Adrenal gland (tissue), 12 donors: ENCODE results near the gene OGFRL1. TPM values are rescaled to one million over a fixed set of nuclear protein-coding genes. Genes with fewer than 3 reads are reported as not detected.

Experiments used
- DNase-seq, 7 donors: peaks; one replicate each; pipeline ENCODE4 v3.0.0-alpha.2; 2019 to 2020
- H3K27ac ChIP-seq, 5 donors: fragments of 200-600 bp; sonication (generic) in 4 of 5; 1 replicate in 3 of 5; 2 replicates in 2 of 5; pipeline versions ENCODE4 v1.5.1 to v1.8.0; 2016 to 2020; ENCODE audit warnings: mild to moderate bottlenecking in 1 of 5
- H3K27me3 ChIP-seq: fragments of 200-600 bp; 2 replicates; pipeline ENCODE4 v1.8.0; 2021
- H3K36me3 ChIP-seq, 2 donors: fragments of 200-600 bp; replicated peaks in 1 of 2; 1 replicate in 1 of 2; 2 replicates in 1 of 2; pipeline versions ENCODE4 v1.5.1 to v1.8.0; 2018 to 2022
- H3K4me1 ChIP-seq, 2 donors: fragments of 200-600 bp; replicated peaks in 1 of 2; 1 replicate in 1 of 2; 2 replicates in 1 of 2; pipeline versions ENCODE4 v1.5.1 to v1.8.0; 2018 to 2021
- H3K4me3 ChIP-seq, 4 donors: fragments of 200-600 bp; sonication (generic) in 3 of 4; one replicate each; pipeline ENCODE4 v1.5.1; 2016 to 2018
- H3K9me3 ChIP-seq, 3 donors: fragments of 200-600 bp; sonication (generic) in 1 of 3; replicated peaks in 1 of 3; 1 replicate in 2 of 3; 2 replicates in 1 of 3; pipeline versions ENCODE4 v1.5.1 to v1.8.0; 2016 to 2021
- CTCF ChIP-seq, 6 experiments: fragments of 450-650 bp in 4 of 6; fragments of 200-600 bp in 2 of 6; sonication (generic) in 1 of 6; IDR thresholded peaks; 1 replicate in 5 of 6; 2 replicates in 1 of 6; pipeline versions ENCODE4 v1.5.1 to v1.8.0; 2016 to 2021; ENCODE audit warnings: antibody characterized with exemption in 6 of 6, mild to moderate bottlenecking in 2 of 6, moderate library complexity in 1 of 6
- POLR2A ChIP-seq, 2 donors: fragments of 450-650 bp; IDR thresholded peaks; one replicate each; pipeline ENCODE4 v1.6.1; 2017; ENCODE audit warnings: antibody characterized with exemption in 2 of 2, mild to moderate bottlenecking in 2 of 2, moderate library complexity in 1 of 2
- WGBS, 4 donors: extraction: QIAGEN DNeasy Blood & Tissue Kit in 2 of 4; methylation state at CpG; one replicate each; pipeline versions ENCODE4 v1.1.5 to v1.1.7; 2013 to 2017; 5-methylcytosine and 5-hydroxymethylcytosine counted together
- intact Hi-C, 2 donors: fragments of 100-400 bp; cut with DNase I; formaldehyde crosslinking; loops; one replicate each; pipeline versions ENCODE4 v1.14.1 to v1.15.0; 2022 to 2023
- polyA plus RNA-seq, 3 donors: library from polyadenylated mRNA; stranded (reverse); fragments of 200-250 nt in 2 of 3; fragments of 350-450 nt in 1 of 3; fragmentation: Illumina TruSeq in 1 of 3; extraction: RNeasy Lipid Tissue Mini Kit (QIAGEN cat#74804) in 1 of 3; gene quantifications; one replicate each; pipeline ENCODE4 v1.2.3, GENCODE V29; 2013 to 2014
- total RNA-seq, 9 donors: library from RNA; depleted of rRNA in 4 of 9; stranded (reverse); fragments of >200 nt in 4 of 9; fragments of 120-200 nt in 1 of 9; fragmentation: NEBNext Ultra II Directional in 1 of 9; extraction: Animal tissue kit (Norgen Biotek cat#: 25700) in 1 of 9; gene quantifications; one replicate each; pipeline versions ENCODE4 v1.1.0 to v1.2.4, GENCODE V29; 2013 to 2023
- donor health status: healthy with polysubstance abuse.
- donor health status: Bipolar disorder and iron deficiency.
- donor health status: DM: yes; HTN: yes; CAD: no.
- donor health status: DM: no; HTN: no; CAD: no.
- donor health status: DM: no; HTN: no; CAD: no.
- donor health status: DM: yes; HTN: yes; CAD: no.

Gene OGFRL1
- total and polyA plus RNA-seq, 12 donors = 5.3 to 33.4 (median 13.8) TPM

DNA sequence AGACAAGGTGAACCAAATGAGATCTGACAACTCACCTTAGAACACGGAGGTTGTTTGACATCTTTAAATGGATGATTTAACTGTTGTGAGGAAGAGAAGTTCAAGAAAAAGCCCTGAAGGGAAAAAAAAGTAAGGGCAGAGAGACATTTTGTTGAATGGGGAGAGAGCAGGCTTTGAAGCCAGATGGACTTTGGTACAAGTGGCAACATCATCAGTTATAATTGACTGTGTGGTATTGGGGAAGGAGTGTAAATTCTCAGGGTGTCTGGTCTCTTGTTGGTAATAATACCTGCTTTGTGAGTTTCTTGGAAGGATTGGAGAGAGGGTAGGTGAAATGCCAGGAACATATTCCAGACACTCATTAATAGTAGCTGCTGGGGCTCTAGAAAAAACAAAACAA, 21.6 kb downstream of the OGFRL1 start:
- DNase-seq = no peak
- intact Hi-C loops = no loop called here
- Histone ChIP-seq H3K36me3 (no peaks in the 10 kb centered on the region), H3K27me3 (no peaks in the 10 kb centered on the region), H3K27ac (no peak overlapping the region), H3K4me3 (no peak overlapping the region), H3K9me3 (no peaks in the 10 kb centered on the region), H3K4me1 (peaks cover 6 to 14% of the 10 kb centered on the region in 2 donors)
- no peak for TF ChIP-seq CTCF (IDR thresholded peaks at IDR 0.05)
- TF ChIP-seq POLR2A (IDR thresholded peaks at IDR 0.05) = no peak
- 42 to 55% (median 50%) methylated on average over 1 of the region's 1 CpG for WGBS, 4 donors

GRCh38 chr6:71312089-71312488, 23.5 kb downstream of the OGFRL1 start:
- Histone ChIP-seq H3K4me1 (peaks cover 6 to 14% of the 10 kb centered on the region in 2 donors), H3K9me3 (no peaks in the 10 kb centered on the region), H3K4me3 (no peak overlapping the region), H3K36me3 (no peaks in the 10 kb centered on the region), H3K27ac (no peak overlapping the region), H3K27me3 (no peaks in the 10 kb centered on the region)
- no peak for TF ChIP-seq POLR2A (IDR thresholded peaks at IDR 0.05)
- no peak for TF ChIP-seq CTCF (IDR thresholded peaks at IDR 0.05)
- no peak for DNase-seq
- intact Hi-C loops = no loop called here
- 26 to 47% (median 33%) methylated on average over 1 of the region's 1 CpG for WGBS, 4 donors

- no peaks in the 10 kb centered on the region for H3K36me3 ChIP-seq
- no peak for TF ChIP-seq CTCF (IDR thresholded peaks at IDR 0.05)
- no peak for TF ChIP-seq POLR2A (IDR thresholded peaks at IDR 0.05)
- no peak for DNase-seq
- H3K4me1 ChIP-seq = peaks cover under 1 to 7% of the 10 kb centered on the region in 2 donors
- no peak overlapping the region for H3K4me3 ChIP-seq
- intact Hi-C loops = no loop called here
- no peak overlapping the region for H3K27ac ChIP-seq
- H3K27me3 ChIP-seq = no peaks in the 10 kb centered on the region
- no peaks in the 10 kb centered on the region for H3K9me3 ChIP-seq
Measured at GRCh38 chr6:71317441-71317840, 28.8 kb downstream of the OGFRL1 start.

DNA sequence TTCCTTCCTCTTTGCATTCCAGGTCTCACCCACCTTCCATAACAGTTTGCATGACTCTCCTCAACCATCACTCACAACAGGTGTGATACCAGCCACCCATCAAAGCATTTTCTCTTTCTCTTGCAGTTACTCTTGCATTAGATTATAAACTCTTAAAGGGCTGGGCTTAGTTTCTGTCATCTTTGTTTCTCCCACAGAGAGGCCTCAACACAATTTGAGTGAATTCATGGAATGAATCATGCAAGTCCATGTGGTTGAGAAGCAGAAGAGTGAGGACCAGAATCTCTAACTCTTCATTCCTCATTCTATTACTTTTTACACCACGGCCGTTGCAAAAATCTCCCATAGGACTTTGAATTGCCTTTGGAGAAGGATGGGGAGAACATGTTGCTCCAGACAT, 31.4 kb downstream of the OGFRL1 start:
- 70 to 98% (median 80%) methylated on average over 2 of the region's 2 CpGs for WGBS, 4 donors
- TF ChIP-seq POLR2A (IDR thresholded peaks at IDR 0.05) (no peak), CTCF (IDR thresholded peaks at IDR 0.05) (no peak)
- no peaks in the 10 kb centered on the region for H3K4me1 ChIP-seq
- no peaks in the 10 kb centered on the region for H3K9me3 ChIP-seq
- DNase-seq = no peak
- H3K27ac ChIP-seq = no peak overlapping the region
- H3K27me3 ChIP-seq = no peaks in the 10 kb centered on the region
- intact Hi-C loops = no loop called here
- H3K4me3 ChIP-seq = no peak overlapping the region
- H3K36me3 ChIP-seq = no peaks in the 10 kb centered on the region
